ENCODE results near the gene EML1.

DNA sequence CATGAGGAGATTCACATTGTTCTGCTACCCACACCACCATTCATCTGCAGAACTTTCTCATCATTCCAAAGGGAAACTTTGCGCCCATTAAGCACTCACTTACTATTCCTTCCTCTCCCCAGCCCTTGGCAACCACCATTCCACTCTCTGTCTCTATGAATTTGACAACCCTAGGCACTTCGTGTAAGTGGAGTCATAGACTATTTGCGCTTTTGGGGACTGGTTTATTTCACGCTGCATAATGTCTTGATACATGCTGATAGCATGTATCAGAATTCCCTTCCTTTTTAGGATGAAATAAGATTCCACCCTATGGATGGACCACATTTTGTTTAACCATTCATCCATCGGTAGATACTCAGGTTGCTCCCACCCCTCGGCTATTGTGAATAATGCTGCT, 4.5 kb upstream of the EML1 start:
- no peak for TF ChIP-seq CTCF (IDR thresholded peaks at IDR 0.05; ENCODE audit: poor library complexity)
- TF ChIP-seq EZH2phosphoT487 (IDR thresholded peaks at IDR 0.05; ENCODE audit: low read depth, severe bottlenecking, unreplicated experiment) = no peak

Data from hepatocyte (in vitro differentiated cells).